ENCODE results near the gene LGALS14. TPM values are rescaled to one million over a fixed set of nuclear protein-coding genes. Genes with fewer than 3 reads are reported as not detected.
"Not testable (repeated sequence)": the region's sequence is repeated elsewhere in the genome, so short reads cannot be mapped to it uniquely, and the experiment has no call there.

Gene LGALS14
- polyA plus RNA-seq, 1 experiment: not detected

- CTCF ChIA-PET: no interaction called here
- no peak overlapping the region for H3K4me3 ChIP-seq (ENCODE audit: low read depth, low read length)
- H3K36me3 ChIP-seq (ENCODE audit: control insufficient read depth, insufficient read depth, low read length): no peaks in the 10 kb centered on the region
- no peaks in the 10 kb centered on the region for H3K27me3 ChIP-seq (ENCODE audit: control insufficient read depth, insufficient read depth, low read length)
- TF ChIP-seq CTCF (IDR thresholded peaks at IDR 0.05; ENCODE audit: insufficient read depth, low read depth, low read length): no peak
- POLR2A ChIA-PET: no interaction called here
- no peak for DNase-seq (ENCODE audit: low read depth)
Observed at GRCh38 chr19:39709026-39709872, 5.0 kb downstream of the LGALS14 start.

- DNase-seq (ENCODE audit: low read depth): no peak
- CTCF ChIA-PET: no interaction called here
- no peak for TF ChIP-seq CTCF (IDR thresholded peaks at IDR 0.05; ENCODE audit: insufficient read depth, low read depth, low read length)
- POLR2A ChIA-PET: no interaction called here
- H3K4me3 ChIP-seq (ENCODE audit: low read depth, low read length): no peak overlapping the region
- no peaks in the 10 kb centered on the region for H3K36me3 ChIP-seq (ENCODE audit: control insufficient read depth, insufficient read depth, low read length)
- H3K27me3 ChIP-seq (ENCODE audit: control insufficient read depth, insufficient read depth, low read length): no peaks in the 10 kb centered on the region
Observed at GRCh38 chr19:39710333-39710890, 6.1 kb downstream of the LGALS14 start.

GRCh38 chr19:39720144-39720543 is 15.9 kb downstream of the LGALS14 start:
- H3K36me3 ChIP-seq (ENCODE audit: control insufficient read depth, insufficient read depth, low read length); POLR2A ChIA-PET; CTCF ChIA-PET; DNase-seq (ENCODE audit: low read depth); H3K27me3 ChIP-seq (ENCODE audit: control insufficient read depth, insufficient read depth, low read length); H3K4me3 ChIP-seq (ENCODE audit: low read depth, low read length): not testable (repeated sequence)

- CTCF ChIA-PET: no interaction called here
- Histone ChIP-seq H3K36me3 (ENCODE audit: control insufficient read depth, insufficient read depth, low read length) (no peaks in the 10 kb centered on the region), H3K4me3 (ENCODE audit: low read depth, low read length) (no peak overlapping the region), H3K27me3 (ENCODE audit: control insufficient read depth, insufficient read depth, low read length) (no peaks in the 10 kb centered on the region)
- POLR2A ChIA-PET: no interaction called here
- DNase-seq (ENCODE audit: low read depth): no peak
- TF ChIP-seq CTCF (IDR thresholded peaks at IDR 0.05; ENCODE audit: insufficient read depth, low read depth, low read length): no peak
Observed at GRCh38 chr19:39725995-39726394, 21.7 kb downstream of the LGALS14 start.

GRCh38 chr19:39727070-39727800 is 23.0 kb downstream of the LGALS14 start:
- TF ChIP-seq CTCF (IDR thresholded peaks at IDR 0.05; ENCODE audit: insufficient read depth, low read depth, low read length): no peak
- H3K36me3 ChIP-seq (ENCODE audit: control insufficient read depth, insufficient read depth, low read length): no peaks in the 10 kb centered on the region
- ChIA-PET CTCF (no interaction called here), POLR2A (no interaction called here)
- DNase-seq (ENCODE audit: low read depth): no peak
- no peaks in the 10 kb centered on the region for H3K27me3 ChIP-seq (ENCODE audit: control insufficient read depth, insufficient read depth, low read length)
- H3K4me3 ChIP-seq (ENCODE audit: low read depth, low read length): no peak overlapping the region
